Immature natural killer cell (primary cell): ENCODE data around the gene WDR93. TPM values are rescaled to one million over a fixed set of nuclear protein-coding genes. Genes with fewer than 3 reads are reported as not detected.
"Not testable (repeated sequence)": the region's sequence is repeated elsewhere in the genome, so short reads cannot be mapped to it uniquely, and the experiment has no call there.

Experiments used
- DNase-seq, 3 donors: peaks; one replicate each; pipeline ENCODE4 v3.0.0; 2022; ENCODE audit warnings: mixed read lengths in 1 of 3
- H3K27ac Mint-ChIP-seq, 6 donors: one replicate each; pipeline ENCODE4 v1.8.0; 2020; ENCODE audit warnings: mixed read lengths in 6 of 6, mild to moderate bottlenecking in 5 of 6, inconsistent platforms in 4 of 6, moderate library complexity in 3 of 6
- H3K27me3 Mint-ChIP-seq, 3 donors: one replicate each; pipeline ENCODE4 v1.8.0; 2020 to 2021; ENCODE audit warnings: low read depth in 3 of 3, mild to moderate bottlenecking in 3 of 3, mixed read lengths in 3 of 3, moderate library complexity in 3 of 3, inconsistent platforms in 1 of 3
- H3K36me3 Mint-ChIP-seq, 3 donors: one replicate each; pipeline ENCODE4 v1.8.0; 2020; ENCODE audit warnings: mixed read lengths in 3 of 3, inconsistent platforms in 2 of 3, mild to moderate bottlenecking in 2 of 3
- H3K4me1 Mint-ChIP-seq, 2 donors: one replicate each; pipeline ENCODE4 v1.8.0; 2020; ENCODE audit warnings: inconsistent platforms in 2 of 2, mild to moderate bottlenecking in 2 of 2, mixed read lengths in 2 of 2, moderate library complexity in 1 of 2
- H3K4me3 Mint-ChIP-seq, 5 donors: one replicate each; pipeline ENCODE4 v1.8.0; 2020; ENCODE audit warnings: mild to moderate bottlenecking in 5 of 5, mixed read lengths in 5 of 5, inconsistent platforms in 3 of 5, moderate library complexity in 3 of 5
- H3K9me3 Mint-ChIP-seq, 6 donors: one replicate each; pipeline ENCODE4 v1.8.0; 2020; ENCODE audit warnings: mild to moderate bottlenecking in 6 of 6, mixed read lengths in 6 of 6, inconsistent platforms in 4 of 6, moderate library complexity in 3 of 6
- polyA plus RNA-seq, 3 donors: library from polyadenylated mRNA; unstranded; fragments of 300-500 nt; fragmentation: Illumina TruSeq; gene quantifications; one replicate each; pipeline ENCODE4 v1.2.3, GENCODE V29; 2021

WDR93 gene
- polyA plus RNA-seq, 3 donors from 2014 or later, result 0.16 to 0.46 TPM; not detected in 1

- H3K27ac Mint-ChIP-seq, result no peak overlapping the region
- peak overlapping the region in 2 of 5 donors; percentile 44 to 47 for H3K4me3 Mint-ChIP-seq
- H3K36me3 Mint-ChIP-seq, result no peaks in the 10 kb centered on the region
- H3K4me1 Mint-ChIP-seq, result no peaks in the 10 kb centered on the region
- H3K9me3 Mint-ChIP-seq, result no peaks in the 10 kb centered on the region
- no peak for DNase-seq
- H3K27me3 Mint-ChIP-seq, result peaks cover 1 to 6% (median 4%) of the 10 kb centered on the region in 3 donors
Measured at GRCh38 chr15:89777782-89778380, 87.3 kb downstream of the WDR93 start.

DNA sequence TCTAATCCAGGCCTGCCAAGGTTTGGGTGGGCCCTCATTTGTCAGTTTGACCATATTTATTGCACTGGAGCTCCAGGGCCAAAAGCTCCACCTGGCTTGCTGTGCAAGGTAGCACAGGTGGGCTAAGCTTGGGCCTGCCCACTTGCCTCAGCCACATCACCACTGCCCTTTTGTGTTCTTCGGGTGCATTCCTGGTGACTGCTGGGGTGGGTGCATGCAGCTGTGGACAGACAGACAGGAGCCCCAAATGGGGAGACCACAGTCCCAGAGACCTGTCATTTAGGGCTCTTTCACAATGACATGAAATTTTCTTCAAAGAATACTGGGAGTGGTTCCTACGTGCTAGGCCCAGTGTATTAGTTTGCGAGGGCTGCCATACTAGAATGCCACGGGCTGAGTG is 88.2 kb downstream of the WDR93 start:
- H3K27me3 Mint-ChIP-seq, result peaks cover 0 to 6% (median 4%) of the 10 kb centered on the region in 3 donors
- DNase-seq, result no peak
- peak overlapping the region in 1 of 5 donors; percentile 1 for H3K4me3 Mint-ChIP-seq
- no peaks in the 10 kb centered on the region for H3K4me1 Mint-ChIP-seq
- no peaks in the 10 kb centered on the region for H3K36me3 Mint-ChIP-seq
- no peaks in the 10 kb centered on the region for H3K9me3 Mint-ChIP-seq
- H3K27ac Mint-ChIP-seq, result no peak overlapping the region

GRCh38 chr15:89780601-89781000 is 90.0 kb downstream of the WDR93 start:
- H3K27me3 Mint-ChIP-seq, result peaks cover 0 to 5% (median 4%) of the 10 kb centered on the region in 3 donors
- H3K4me1 Mint-ChIP-seq, result no peaks in the 10 kb centered on the region
- H3K9me3 Mint-ChIP-seq, result no peaks in the 10 kb centered on the region
- no peak overlapping the region for H3K4me3 Mint-ChIP-seq
- no peak for DNase-seq
- H3K36me3 Mint-ChIP-seq, result no peaks in the 10 kb centered on the region
- no peak overlapping the region for H3K27ac Mint-ChIP-seq

DNA sequence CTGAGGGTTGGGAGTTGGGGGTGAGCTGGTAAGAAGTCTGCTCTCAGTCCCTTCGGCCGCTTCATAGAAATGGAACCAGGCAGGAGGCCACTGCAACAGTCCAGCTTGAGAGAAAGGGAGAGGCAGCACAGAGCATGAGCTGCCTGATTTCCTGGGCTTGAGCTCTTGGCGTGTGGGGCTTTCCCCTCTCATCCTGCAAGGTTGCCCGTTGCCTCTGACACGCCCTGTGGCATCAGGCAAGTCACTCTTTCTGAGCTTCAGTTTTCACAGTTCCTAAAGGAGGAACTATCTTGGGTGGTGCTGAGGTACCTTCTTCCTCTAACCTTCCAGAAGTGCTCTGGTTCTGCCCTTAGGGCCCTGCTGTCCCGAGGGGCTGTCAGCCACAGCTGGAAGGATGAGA is 90.4 kb downstream of the WDR93 start:
- DNase-seq, result no peak
- no peaks in the 10 kb centered on the region for H3K36me3 Mint-ChIP-seq
- H3K9me3 Mint-ChIP-seq, result no peaks in the 10 kb centered on the region
- no peak overlapping the region for H3K27ac Mint-ChIP-seq
- peaks cover 0 to 5% (median 4%) of the 10 kb centered on the region in 3 donors for H3K27me3 Mint-ChIP-seq
- no peak overlapping the region for H3K4me3 Mint-ChIP-seq
- no peaks in the 10 kb centered on the region for H3K4me1 Mint-ChIP-seq

DNA sequence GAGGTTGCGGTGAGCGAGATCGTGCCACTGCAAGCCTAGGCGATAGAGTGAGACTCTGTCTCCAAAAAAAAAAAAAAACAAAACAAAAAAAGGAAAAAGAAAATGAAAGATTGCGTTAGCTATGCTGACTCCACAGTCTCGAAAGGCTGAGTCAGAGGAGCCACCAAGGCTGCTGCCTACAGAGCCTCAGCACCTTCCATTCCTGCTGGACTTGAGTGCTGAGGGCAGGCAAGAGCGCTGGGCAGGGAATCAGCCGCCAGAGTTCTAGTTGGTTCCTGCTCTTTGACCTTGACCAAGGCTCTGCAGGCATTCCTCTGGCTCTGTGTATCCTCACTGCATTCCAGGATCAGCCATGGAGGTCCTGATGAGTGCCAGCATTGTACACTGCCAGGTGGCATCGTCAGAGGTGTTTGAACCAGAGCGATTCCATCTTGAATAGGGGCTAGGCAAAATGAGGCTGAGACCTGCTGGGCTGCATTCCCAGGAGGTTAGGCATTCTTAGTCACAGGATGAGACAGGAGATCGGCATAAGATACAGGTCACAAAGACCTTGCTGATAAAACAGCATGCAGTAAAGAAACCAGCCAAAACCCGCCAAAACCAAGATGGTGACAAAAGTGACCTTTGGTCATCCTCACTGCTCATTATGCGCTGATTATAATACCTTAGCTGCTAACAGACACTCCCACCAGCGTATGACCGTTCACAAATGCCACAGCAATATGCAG is 91.4 kb downstream of the WDR93 start:
- Mint-ChIP-seq H3K4me3 (no peak overlapping the region), H3K27me3 (peaks cover 0 to 5% (median 4%) of the 10 kb centered on the region in 3 donors), H3K36me3 (no peaks in the 10 kb centered on the region)

DNA sequence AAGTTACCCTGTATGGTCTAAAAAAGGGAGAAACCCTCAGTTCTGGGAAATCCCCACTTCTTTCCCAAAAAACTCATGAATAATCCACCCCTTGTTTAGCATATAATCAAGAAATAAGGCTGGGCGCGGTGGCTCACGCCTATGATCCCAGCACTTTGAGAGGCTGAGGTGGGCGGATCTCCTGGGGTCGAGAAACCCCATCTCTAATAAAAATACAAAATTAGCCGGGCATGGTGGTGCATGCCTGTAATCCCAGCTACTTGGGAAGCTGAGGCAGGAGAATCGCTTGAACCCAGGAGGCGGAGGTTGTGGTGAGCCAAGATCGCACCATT is 92.0 kb downstream of the WDR93 start:
- H3K4me1 Mint-ChIP-seq, H3K27me3 Mint-ChIP-seq, DNase-seq, H3K36me3 Mint-ChIP-seq, H3K4me3 Mint-ChIP-seq, H3K27ac Mint-ChIP-seq, H3K9me3 Mint-ChIP-seq: not testable (repeated sequence)

More for the DNA sequence above, 91.4 kb downstream of the WDR93 start:
- no peaks in the 10 kb centered on the region for H3K4me1 Mint-ChIP-seq
- H3K27ac Mint-ChIP-seq, result no peak overlapping the region
- no peaks in the 10 kb centered on the region for H3K9me3 Mint-ChIP-seq
- no peak for DNase-seq

- Mint-ChIP-seq H3K27ac (no peak overlapping the region), H3K9me3 (no peaks in the 10 kb centered on the region), H3K4me3 (no peak overlapping the region), H3K27me3 (peaks cover 0 to 5% (median 5%) of the 10 kb centered on the region in 3 donors), H3K4me1 (no peaks in the 10 kb centered on the region), H3K36me3 (no peaks in the 10 kb centered on the region)
- no peak for DNase-seq
Measured at GRCh38 chr15:89783111-89783860, 92.7 kb downstream of the WDR93 start.

GRCh38 chr15:89783861-89784685 is 93.5 kb downstream of the WDR93 start:
- H3K4me3 Mint-ChIP-seq, result no peak overlapping the region
- no peak for DNase-seq
- H3K27ac Mint-ChIP-seq, result no peak overlapping the region
- no peaks in the 10 kb centered on the region for H3K36me3 Mint-ChIP-seq
- peaks cover 2 to 4% (median 3%) of the 10 kb centered on the region in 3 donors for H3K27me3 Mint-ChIP-seq
- H3K4me1 Mint-ChIP-seq, result no peaks in the 10 kb centered on the region
- H3K9me3 Mint-ChIP-seq, result no peaks in the 10 kb centered on the region

DNA sequence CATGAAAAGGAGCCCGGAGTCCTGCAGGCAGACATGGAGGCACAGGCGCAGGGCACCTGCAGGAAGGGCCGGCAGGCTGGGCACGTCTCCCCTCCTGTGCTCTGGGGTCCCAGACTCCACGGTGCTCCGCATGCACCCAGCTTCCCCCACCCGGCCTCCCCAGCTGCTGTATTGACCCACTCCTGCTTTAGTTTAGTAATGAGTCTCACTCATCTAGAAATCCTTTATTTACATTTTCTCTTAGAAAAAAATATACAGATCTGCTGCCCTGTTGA is 94.0 kb downstream of the WDR93 start:
- Mint-ChIP-seq H3K27ac (no peak overlapping the region), H3K4me1 (no peaks in the 10 kb centered on the region), H3K27me3 (peaks cover 2 to 4% (median 3%) of the 10 kb centered on the region in 3 donors), H3K4me3 (no peak overlapping the region), H3K9me3 (no peaks in the 10 kb centered on the region), H3K36me3 (no peaks in the 10 kb centered on the region)
- DNase-seq, result no peak

DNA sequence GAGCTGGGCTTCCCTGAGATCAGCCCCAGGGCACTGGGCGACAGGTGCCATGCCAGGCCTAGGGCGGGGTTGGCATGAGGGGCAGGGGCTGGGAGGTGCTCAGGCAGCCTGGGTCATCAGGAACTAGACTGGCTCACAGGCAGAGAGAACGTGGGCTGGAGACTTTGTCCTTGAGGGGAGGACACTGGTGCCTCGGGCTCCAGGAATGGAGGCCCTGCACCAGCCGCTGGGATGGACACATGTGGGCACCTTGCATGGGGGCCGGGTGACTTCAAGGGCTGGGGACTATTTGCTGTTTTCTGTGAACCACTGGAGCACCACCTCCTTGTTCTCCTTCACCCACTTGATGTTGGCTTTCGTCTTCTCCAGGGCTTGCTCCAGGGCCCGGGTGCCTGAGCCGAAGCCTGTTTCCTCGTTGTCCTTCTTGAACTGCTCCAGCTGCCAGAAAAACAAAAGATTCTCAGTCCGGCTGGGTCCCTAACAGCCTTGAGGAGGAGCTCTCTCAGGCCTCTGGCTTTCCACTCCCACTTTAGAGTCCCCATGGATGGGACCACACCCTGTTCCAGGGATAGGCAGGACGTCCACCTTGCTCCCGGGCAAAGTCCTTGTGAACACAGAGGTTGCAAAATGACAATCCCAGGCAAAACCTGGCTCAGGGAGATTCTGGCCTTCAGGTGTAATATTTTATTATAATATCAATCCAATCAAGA is 94.6 kb downstream of the WDR93 start:
- no peak overlapping the region for H3K4me3 Mint-ChIP-seq
- H3K4me1 Mint-ChIP-seq, result no peaks in the 10 kb centered on the region
- no peak overlapping the region for H3K27ac Mint-ChIP-seq
- H3K27me3 Mint-ChIP-seq, result peaks cover 2 to 4% (median 4%) of the 10 kb centered on the region in 3 donors
- H3K36me3 Mint-ChIP-seq, result no peaks in the 10 kb centered on the region
- DNase-seq, result no peak
- H3K9me3 Mint-ChIP-seq, result no peaks in the 10 kb centered on the region

DNA sequence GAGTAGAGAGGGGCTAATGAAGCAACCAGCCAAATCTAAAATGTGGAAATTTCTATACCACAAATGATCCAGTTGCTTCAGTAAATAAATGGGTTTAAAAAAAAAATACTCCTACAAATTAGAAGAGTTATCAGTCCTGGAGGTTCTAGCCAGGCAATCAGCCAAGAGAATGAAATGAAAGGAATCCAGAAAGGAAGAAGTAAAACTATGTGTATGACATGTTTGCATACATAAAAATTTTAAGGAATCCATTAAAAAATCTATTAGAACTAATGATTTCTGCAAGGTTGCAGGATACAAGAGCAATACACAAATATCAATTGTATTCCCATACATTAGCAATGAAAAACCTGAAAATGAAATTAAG is 95.1 kb downstream of the WDR93 start:
- no peak overlapping the region for H3K27ac Mint-ChIP-seq
- peaks cover 2 to 5% (median 4%) of the 10 kb centered on the region in 3 donors for H3K27me3 Mint-ChIP-seq
- H3K9me3 Mint-ChIP-seq, result no peaks in the 10 kb centered on the region
- H3K4me3 Mint-ChIP-seq, result no peak overlapping the region
- DNase-seq, result no peak
- no peaks in the 10 kb centered on the region for H3K36me3 Mint-ChIP-seq
- no peaks in the 10 kb centered on the region for H3K4me1 Mint-ChIP-seq

DNA sequence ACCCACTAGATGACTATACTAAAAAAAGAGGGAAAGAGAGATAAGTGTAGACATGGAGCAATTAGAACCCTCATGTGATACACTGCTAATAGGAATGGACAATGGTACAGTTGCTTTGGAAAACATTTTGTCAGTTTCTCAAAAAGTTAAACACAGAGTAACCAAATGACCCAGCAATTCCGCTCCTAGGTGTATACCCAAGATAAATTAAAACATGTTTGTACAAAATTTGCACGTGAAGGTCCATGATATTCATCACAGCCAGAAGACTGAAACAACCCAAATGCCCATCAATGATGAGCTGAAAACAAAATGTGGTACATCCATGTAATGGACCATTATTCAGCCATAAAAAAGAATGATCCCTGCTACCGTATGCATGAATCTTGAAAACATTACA is 97.3 kb downstream of the WDR93 start:
- Mint-ChIP-seq H3K27me3 (peaks cover 2 to 5% (median 4%) of the 10 kb centered on the region in 3 donors), H3K27ac (no peak overlapping the region), H3K9me3 (no peaks in the 10 kb centered on the region), H3K36me3 (no peaks in the 10 kb centered on the region), H3K4me1 (no peaks in the 10 kb centered on the region), H3K4me3 (no peak overlapping the region)
- no peak for DNase-seq

GRCh38 chr15:89788585-89788984 is 98.0 kb downstream of the WDR93 start:
- H3K27ac Mint-ChIP-seq, H3K27me3 Mint-ChIP-seq, H3K4me3 Mint-ChIP-seq, H3K9me3 Mint-ChIP-seq, DNase-seq, H3K36me3 Mint-ChIP-seq, H3K4me1 Mint-ChIP-seq: not testable (repeated sequence)
